D341Med (cell line): Measurements from ENCODE around the gene SLC7A11.

Source experiments
- DNase-seq: peaks from one replicate; pipeline ENCODE4 v3.0.0; 2012; ENCODE audit warnings: low spot score

Gene SLC7A11

DNA sequence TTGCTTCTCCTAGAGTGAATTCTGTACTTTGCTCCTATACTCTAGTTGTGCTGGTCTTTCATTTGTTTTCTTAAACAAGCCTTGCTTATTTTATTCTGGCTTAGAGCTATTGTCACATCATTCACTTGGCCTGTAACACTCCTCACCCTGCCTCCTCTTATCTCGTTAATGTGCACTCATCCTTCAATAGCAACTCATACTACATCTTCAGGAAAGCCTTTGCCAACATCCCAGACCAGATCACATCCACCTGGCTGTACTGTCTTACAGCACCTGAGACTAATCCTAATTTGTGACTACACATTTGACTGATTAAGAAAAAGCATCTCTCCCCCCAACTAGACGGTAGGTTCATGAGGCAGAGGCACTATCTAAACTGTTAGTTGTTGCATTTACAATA is 80.8 kb downstream of the SLC7A11 start:
- peak; percentile 17 for DNase-seq

DNA sequence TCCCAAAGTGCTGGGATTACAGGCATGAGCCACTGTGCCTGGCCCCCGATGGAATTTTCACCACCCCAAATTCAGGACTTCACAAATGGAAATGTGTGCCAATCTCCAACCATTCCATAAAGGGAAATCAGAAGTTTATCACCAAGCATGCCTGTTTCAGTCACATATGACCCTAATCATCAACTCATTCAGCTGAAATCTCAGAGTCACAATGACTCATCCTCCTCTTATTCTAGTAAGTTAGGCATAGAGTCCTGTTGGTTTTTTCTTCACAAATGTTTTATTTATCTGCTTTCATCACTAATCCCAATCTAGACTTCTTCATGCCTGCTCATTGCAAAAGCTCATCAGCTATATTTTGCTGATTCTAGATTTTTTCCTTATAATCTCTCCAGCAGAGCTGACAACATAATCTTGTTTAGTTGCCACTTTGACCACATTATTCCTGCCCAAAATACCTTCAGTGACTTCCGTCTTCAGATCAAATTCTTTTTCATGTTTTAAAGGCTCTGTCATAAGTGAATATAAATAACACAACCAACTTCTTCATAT is 83.3 kb downstream of the SLC7A11 start:
- DNase-seq = no peak

DNA sequence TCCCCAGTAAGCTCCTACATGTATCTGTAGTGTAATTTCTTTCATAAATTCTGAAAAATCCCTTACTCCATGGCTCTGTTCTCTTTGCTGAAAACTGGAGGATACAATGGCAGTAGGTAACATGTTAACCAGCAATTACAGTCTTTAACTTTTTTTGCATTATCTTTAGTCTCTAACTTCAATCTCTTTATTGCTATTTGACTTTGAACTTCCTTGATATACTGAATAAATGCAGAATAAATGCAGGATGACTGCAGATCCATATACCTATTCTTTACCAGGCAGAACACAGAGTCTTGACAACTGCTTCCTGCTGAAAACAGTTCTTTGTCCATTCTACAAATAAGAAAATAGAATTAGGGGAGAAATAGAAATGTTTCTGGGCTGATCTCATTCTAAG is 101.3 kb downstream of the SLC7A11 start:
- DNase-seq = no peak

DNA sequence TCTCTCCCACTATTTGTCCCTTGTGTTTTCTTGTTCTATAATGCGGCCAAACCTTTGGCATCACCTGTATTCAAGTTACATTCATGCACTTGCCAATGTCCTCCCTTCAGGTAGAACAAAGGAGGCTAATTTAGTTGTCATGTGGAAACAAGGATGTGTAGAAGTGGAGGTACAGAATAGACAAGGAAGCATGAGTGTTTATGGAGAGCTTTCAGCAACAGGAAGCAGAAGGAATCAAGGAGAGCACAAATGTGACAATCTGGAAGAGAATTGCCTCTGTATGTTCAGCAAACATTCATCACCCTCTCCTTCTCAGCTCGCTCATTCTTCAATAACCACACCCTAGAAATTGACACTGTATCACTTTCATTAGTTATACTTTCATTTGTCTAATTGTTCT is 103.4 kb downstream of the SLC7A11 start:
- no peak for DNase-seq

DNA sequence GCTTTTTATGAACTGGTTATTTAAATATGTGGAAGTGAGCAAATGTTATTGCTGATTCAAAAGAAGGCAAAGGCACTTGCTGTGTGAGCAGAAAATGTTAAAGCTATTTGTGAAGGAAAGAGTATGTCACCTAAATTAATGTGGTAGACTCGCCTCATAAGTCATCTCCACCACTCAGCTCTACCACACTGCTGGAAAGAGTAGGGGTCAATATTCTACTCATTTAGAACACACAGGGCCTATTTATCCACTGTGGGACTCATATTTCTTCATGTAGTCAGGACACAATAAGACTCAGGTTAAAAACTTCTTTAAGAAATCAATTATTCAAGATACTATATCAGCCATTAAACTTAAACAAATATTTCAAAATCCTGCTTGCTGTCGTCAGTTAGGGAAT is 106.5 kb downstream of the SLC7A11 start:
- DNase-seq = no peak

DNA sequence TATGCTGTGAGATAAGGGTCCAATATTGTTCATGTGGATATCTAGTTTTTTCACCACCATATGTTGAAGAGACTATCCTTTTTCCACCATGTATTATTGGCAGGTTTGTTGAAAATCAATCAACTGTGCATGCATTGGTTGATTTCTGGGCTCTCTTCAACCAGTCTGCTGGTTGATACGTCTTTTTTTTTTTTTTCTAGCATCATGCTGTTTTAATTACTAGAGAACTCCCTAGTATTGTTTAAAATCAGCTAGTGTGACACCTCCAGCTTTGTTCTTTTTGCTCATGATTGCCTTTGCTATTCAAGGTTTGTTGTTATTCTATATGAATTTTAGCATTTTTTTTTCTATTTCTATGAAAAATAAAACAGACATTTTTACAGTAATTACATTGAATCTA is 123.9 kb downstream of the SLC7A11 start:
- no peak for DNase-seq

DNA sequence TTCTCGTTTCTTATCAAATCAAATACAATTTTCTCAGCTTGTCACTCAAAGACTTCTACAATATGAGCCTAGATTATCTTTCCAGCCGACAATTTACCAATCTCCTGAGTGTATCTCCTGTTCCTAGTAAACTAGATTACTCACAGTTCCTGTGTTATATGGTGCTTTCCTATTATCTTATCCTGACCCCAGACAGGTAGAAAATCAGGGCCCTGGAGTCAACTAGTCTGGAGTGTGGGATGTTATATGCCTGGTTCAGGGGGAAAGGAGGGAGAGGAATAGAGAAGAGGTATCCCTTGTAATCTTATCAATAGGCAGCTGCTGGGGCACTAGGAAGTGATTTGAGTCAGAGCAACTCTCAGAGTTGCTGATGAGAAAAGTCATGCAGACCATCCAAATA is 127.1 kb downstream of the SLC7A11 start:
- no peak for DNase-seq

DNA sequence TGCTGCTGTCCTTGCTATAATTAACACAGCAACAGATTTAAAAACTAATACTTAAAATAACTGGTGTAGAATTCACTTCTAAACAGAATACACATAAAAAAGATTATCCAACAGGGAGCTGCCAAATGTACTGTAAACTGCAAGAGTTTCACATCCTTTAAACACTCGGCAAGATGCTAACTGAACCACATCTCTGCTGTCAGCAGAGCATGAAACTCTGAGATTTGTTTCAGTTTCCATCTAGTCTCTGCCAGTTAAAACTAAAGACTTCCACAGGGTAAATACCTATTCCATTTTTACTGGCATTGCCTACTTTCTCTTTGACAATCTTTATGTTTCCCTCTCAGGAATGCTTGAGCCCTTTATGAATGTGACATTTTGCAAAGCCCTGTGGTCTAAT is 127.7 kb downstream of the SLC7A11 start:
- no peak for DNase-seq
